HuH-7.5 (cell line): Measurements from ENCODE around the gene TRIM69.
A peak's percentile ranks its signal among the peaks of the same experiment; 100 is the strongest.
"Not testable (repeated sequence)": the region's sequence is repeated elsewhere in the genome, so short reads cannot be mapped to it uniquely, and the experiment has no call there.

ENCODE experiments used
- DNase-seq: peaks from one replicate; pipeline ENCODE4 v3.0.0; 2011; ENCODE audit warnings: low spot score

Gene TRIM69, protein sequence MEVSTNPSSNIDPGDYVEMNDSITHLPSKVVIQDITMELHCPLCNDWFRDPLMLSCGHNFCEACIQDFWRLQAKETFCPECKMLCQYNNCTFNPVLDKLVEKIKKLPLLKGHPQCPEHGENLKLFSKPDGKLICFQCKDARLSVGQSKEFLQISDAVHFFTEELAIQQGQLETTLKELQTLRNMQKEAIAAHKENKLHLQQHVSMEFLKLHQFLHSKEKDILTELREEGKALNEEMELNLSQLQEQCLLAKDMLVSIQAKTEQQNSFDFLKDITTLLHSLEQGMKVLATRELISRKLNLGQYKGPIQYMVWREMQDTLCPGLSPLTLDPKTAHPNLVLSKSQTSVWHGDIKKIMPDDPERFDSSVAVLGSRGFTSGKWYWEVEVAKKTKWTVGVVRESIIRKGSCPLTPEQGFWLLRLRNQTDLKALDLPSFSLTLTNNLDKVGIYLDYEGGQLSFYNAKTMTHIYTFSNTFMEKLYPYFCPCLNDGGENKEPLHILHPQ

DNA sequence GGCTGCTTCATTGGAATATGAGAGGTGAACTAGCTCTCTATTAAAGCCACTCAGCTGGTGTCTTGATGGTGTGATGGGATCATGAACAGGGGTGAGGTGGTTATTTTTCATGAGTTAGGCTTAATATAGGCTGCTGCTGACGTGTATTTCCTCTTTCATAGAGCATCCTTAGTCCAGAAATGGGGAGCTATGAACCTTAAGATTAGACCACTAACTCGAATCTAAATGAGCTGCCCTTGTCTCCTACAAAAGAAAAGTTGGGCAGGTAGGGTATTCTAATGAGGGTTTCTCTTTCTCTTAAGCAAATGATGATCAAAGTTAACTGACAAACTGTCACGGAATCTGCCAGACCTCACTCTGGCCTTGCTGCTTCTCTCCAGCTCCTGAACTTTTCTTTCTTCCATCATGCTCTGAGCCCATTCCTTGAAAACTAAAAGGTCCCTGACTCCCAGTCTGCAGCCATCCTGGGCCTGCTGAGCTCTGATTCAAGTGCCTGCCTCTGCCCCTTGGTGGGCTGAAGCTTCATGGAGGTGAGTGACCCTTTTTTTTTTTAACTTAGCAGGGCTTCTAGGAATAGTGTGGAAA lies at the start of gene TRIM69:
TRIM69 (plus strand) TSS at position 348 of the 585 bp plus-strand sequence; CDS start at position 525, 177 bp downstream.
- no peak for DNase-seq

DNA sequence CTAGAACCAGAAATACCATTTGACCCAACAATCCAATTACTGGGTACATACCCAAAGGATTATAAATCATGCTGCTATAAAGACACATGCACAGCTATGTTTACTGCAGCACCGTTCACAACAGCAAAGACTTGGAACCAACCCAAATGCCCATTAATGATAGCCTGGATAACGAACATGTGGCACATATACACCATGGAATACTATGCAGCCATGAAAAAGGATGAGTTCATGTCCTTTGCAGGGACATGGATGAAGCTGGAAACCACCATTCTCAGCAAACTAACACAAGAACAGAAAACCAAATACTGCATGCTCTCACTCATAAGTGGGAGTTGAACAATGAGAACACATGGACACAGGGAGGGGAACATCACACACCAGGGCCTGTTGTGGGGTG lies 47.0 kb upstream of the TRIM69 start:
- not testable (repeated sequence) for DNase-seq

DNA sequence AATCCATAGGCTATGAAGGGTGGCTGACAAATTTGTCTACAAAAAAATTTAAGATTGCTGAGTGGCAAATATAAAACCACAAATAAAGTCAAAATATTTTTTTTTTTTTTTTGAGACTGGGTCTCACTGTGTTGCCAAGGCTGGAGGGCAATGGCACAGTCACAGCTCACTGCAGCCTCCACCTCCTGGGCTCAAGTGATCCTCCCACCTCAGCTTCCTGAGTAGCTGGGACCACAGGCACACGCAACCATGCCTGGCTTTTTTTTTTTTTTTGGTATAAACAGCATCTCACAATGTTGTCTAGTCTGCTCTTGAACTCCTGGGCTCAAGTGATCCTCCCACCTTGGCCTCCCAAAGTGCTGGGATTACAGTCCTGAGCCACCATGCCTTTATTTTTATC lies 46.1 kb upstream of the TRIM69 start:
- DNase-seq = not testable (repeated sequence)

DNA sequence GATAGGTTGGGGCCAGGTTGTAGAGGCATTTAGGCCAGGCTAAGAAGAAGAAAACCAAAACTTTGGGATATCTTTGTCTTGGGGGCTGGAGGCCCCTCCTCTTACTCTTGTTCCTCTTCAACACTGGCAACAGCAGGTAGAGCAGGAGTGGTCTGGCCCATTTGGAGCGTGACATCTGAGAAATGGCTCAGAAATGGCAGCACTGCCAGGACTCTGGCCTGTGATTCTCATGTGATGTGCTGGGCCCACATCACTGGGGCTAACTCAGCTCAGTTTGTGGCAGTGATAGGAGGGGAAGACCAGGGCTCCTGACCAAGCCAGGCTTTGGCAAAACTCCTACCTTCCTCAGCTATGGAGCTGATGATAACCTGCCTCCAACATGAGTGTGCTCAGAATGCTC lies 43.7 kb upstream of the TRIM69 start:
- DNase-seq = no peak

DNA sequence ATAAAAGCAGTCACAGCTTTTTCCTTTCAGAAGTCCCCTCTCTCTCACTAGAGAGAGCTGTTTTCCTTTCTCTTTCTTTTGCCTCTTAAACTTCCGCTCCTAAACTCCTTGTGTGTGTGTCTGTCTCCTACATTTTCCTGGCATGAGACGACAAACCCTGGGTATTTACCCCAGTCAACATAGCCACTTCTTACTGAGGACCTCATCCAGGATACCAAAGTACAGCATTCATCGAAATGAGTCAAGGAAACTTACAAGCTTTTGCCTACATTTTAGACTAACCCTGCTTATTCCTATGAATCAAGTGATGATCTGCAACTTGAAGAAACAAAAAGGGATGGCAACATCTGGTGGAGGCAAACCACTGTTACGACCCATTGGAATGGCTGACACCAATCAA lies 41.9 kb upstream of the TRIM69 start:
- DNase-seq = no peak

DNA sequence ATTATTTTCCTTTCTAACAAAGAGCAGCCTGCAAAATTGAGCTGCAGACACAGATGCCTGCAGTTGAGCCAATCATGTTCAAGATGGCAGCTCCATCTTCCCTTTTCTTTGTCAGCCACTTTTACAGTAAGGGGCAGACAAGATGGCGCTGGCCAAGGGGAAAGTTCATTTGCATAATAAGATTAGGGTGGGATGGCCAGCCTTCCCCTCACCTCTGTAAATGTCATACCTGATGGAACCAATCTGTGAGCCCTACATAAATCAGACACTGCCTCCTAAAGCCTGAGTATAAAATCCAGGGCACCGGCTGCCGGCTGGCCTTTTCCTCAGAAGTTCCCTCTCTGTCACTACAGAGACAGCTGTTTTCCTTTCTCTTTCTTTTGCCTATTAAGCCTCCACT lies 41.0 kb upstream of the TRIM69 start:
- no peak for DNase-seq

DNA sequence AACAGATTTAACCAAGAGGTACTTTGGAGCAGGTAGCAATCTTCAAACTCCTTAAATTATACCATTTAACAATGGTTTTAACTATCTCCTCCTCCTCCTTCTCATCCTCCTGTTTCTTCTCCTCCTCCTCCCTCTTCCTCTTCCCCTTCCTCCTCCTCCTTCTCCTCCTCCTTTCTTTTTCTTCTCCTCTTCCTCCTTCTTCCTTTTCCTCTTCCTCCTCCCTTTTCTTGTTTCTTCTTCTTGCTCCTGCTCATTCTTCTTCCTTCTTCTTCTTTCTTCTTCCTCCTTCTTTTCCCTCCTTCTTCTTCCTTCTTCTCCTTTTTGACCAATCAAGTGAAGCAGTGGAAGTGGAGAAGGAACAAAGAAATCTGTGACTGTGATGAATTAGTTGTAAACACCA lies 39.3 kb upstream of the TRIM69 start:
- DNase-seq = no peak

DNA sequence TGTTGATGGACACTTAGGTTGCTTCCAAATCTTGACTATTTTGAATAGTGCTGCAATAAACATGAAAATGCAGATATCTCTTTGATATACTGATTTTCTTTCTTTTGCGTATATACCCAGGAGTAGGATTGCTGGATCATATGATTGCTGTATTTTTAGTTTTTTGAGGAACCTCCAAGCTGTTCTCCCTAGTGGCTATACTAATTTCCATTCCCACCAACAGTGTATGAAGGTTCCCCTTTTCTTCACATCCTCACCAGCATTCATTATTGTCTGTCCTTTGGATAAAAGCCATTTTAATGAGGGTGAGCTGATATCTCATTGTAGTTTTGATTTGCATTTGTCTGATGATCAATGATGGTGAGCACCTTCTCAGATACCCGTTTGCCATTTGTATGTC lies 37.7 kb upstream of the TRIM69 start:
- DNase-seq = no peak

DNA sequence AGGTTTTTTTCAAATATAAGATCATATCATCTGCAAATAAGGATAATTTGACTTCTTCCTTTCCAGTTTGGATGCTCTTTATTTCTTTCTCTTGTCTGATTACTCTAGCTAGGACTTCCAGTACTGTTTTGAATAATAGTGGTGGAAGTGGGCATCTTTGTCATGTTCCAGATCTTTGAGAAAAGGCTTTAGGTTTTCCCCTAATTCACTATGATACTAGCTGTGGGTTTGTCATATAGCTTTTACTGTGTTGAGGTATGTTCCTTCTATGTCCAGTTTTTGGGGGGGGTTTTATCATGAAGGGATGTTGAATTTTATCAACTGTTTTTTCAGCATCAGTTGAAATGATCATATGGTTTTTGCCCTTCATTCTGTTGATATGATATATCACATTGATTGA lies 35.7 kb upstream of the TRIM69 start:
- not testable (repeated sequence) for DNase-seq

DNA sequence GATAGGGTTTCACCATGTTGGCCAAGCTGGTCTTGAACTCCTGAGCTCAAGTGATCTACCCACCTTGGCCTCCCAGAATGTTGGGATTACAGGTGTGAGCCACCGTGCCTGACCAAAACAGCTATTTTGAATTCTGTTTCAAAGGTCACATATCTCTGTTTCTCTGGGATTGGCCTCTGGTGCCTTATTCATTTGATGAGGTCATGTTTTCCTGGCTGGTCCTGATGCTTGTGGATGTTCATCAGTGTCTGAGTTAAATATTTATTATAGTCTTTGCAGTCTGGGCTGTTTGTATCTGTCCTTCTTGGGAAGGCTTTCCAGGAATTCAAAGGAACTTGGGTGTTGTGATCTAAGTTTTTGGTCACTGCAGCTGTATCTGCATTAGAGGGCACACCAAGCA lies 30.3 kb upstream of the TRIM69 start:
- no peak for DNase-seq

DNA sequence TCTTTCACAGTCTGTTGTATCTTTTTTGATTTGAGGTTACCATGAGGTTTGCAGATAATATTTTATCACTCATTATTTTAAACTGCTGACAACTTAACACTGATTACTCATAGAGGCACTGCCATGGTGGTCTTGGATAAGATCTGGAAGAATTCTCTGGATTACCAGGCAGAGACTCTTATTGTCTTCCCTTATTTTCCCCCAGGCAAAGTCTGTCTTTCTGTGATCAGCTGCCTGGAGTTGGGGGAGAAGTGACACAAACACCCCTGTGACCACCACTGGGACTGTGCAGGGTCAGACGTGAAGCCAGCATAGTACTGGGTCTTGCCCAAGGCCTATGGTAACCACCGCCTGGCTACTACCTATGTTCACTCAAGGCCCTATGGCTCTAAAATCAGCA lies 29.9 kb upstream of the TRIM69 start:
- DNase-seq = no peak

DNA sequence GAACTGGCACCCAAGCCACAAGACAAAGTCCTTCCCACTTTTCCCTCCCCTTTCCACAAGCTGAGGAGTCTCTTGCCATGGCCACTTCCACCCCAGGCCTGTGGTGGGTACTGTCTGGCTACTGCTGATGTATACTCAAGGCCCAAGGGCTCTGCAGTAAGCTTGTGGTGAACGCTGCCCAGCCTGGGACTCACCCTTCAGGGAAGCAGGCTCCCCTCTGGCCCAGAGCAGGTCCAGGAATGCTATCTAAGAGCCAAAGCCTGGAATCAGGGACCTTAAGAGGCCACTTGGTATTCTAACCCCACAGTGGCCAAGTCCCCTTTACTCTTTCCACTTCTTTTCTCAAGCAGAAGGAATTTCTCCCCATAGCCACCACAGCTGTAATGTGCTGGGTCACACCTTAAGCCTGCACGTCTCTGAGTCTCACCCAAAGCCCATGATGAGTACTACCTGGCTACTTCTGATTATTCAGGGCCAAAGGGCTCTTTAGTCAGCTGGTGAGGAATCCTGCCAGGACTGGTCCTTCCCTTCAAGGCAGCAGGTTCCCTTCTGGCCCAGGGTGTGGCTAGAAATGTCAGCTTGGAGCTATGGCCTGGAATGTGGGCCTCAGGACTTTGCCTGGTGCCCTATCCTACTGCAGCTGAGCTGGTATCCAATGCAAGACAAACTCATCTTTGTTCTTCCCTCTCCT lies 29.2 kb upstream of the TRIM69 start:
- no peak for DNase-seq

DNA sequence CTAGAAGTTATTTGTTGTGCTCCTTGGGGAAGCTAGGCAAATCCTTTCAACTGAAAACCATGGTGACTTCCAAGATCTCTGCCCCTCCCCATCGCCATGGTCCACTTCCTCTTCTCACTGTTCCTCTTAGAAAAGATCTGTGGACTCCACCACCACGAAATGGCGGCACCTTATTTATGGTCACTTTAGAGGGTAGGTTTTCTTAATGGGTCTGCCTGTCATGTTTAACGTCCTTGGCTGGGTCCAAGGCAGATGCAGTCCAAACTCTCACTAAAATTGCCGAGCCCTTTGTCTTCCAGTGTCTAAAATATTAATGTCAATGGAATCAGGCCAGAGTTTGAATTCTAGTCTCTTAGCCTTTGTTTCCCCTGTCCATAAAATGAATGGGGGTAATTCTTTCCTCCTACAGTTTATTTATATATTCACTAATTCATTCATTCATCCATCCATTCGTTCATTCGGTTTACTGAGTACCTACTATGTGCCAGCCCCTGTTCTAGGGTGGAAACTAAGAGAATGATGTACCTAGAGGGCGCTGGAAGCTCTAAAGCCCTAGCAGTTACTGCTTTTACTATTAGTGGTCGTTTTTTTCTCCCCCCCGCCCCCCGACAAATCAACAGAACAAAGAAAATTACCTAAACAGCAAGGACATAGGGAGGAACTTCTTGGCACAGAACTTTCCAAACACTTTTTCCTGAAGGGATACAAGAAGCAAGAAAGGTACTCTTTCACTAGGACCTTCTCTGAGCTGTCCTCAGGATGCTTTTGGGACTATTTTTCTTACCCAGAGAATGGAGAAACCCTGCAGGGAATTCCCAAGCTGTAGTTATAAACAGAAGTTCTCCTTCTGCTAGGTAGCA lies 25.9 kb upstream of the TRIM69 start:
- no peak for DNase-seq

DNA sequence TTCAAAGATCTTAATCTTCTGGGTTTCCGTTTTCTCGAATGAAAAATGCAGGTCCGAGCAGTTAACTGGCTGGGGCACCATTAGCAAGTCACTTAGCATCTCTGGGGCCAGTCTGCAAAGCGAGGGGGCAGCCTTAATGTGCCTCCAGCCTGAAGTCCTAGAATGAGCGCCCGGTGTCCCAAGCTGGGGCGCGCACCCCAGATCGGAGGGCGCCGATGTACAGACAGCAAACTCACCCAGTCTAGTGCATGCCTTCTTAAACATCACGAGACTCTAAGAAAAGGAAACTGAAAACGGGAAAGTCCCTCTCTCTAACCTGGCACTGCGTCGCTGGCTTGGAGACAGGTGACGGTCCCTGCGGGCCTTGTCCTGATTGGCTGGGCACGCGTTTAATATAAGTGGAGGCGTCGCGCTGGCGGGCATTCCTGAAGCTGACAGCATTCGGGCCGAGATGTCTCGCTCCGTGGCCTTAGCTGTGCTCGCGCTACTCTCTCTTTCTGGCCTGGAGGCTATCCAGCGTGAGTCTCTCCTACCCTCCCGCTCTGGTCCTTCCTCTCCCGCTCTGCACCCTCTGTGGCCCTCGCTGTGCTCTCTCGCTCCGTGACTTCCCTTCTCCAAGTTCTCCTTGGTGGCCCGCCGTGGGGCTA lies 25.1 kb upstream of the TRIM69 start, which contains the start of the genes B2M and PATL2:
B2M (plus strand) TSS at position 422 of the 647 bp plus-strand sequence; CDS start at position 452, 30 bp downstream.
PATL2 (minus strand) TSS at position 228 of the 647 bp plus-strand sequence. CDS start 34,833 bp downstream, outside the sequence.
- peak; percentile 53 for DNase-seq

DNA sequence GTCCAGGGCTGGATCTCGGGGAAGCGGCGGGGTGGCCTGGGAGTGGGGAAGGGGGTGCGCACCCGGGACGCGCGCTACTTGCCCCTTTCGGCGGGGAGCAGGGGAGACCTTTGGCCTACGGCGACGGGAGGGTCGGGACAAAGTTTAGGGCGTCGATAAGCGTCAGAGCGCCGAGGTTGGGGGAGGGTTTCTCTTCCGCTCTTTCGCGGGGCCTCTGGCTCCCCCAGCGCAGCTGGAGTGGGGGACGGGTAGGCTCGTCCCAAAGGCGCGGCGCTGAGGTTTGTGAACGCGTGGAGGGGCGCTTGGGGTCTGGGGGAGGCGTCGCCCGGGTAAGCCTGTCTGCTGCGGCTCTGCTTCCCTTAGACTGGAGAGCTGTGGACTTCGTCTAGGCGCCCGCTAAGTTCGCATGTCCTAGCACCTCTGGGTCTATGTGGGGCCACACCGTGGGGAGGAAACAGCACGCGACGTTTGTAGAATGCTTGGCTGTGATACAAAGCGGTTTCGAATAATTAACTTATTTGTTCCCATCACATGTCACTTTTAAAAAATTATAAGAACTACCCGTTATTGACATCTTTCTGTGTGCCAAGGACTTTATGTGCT lies 24.5 kb upstream of the TRIM69 start:
- DNase-seq = no peak

DNA sequence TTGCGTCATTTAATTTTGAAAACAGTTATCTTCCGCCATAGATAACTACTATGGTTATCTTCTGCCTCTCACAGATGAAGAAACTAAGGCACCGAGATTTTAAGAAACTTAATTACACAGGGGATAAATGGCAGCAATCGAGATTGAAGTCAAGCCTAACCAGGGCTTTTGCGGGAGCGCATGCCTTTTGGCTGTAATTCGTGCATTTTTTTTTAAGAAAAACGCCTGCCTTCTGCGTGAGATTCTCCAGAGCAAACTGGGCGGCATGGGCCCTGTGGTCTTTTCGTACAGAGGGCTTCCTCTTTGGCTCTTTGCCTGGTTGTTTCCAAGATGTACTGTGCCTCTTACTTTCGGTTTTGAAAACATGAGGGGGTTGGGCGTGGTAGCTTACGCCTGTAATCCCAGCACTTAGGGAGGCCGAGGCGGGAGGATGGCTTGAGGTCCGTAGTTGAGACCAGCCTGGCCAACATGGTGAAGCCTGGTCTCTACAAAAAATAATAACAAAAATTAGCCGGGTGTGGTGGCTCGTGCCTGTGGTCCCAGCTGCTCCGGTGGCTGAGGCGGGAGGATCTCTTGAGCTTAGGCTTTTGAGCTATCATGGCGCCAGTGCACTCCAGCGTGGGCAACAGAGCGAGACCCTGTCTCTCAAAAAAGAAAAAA lies 23.9 kb upstream of the TRIM69 start:
- DNase-seq = no peak

DNA sequence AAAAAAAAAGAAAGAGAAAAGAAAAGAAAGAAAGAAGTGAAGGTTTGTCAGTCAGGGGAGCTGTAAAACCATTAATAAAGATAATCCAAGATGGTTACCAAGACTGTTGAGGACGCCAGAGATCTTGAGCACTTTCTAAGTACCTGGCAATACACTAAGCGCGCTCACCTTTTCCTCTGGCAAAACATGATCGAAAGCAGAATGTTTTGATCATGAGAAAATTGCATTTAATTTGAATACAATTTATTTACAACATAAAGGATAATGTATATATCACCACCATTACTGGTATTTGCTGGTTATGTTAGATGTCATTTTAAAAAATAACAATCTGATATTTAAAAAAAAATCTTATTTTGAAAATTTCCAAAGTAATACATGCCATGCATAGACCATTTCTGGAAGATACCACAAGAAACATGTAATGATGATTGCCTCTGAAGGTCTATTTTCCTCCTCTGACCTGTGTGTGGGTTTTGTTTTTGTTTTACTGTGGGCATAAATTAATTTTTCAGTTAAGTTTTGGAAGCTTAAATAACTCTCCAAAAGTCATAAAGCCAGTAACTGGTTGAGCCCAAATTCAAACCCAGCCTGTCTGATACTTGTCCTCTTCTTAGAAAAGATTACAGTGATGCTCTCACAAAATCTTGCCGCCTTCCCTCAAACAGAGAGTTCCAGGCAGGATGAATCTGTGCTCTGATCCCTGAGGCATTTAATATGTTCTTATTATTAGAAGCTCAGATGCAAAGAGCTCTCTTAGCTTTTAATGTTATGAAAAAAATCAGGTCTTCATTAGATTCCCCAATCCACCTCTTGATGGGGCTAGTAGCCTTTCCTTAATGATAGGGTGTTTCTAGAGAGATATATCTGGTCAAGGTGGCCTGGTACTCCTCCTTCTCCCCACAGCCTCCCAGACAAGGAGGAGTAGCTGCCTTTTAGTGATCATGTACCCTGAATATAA lies 23.0 kb upstream of the TRIM69 start:
- DNase-seq = no peak

DNA sequence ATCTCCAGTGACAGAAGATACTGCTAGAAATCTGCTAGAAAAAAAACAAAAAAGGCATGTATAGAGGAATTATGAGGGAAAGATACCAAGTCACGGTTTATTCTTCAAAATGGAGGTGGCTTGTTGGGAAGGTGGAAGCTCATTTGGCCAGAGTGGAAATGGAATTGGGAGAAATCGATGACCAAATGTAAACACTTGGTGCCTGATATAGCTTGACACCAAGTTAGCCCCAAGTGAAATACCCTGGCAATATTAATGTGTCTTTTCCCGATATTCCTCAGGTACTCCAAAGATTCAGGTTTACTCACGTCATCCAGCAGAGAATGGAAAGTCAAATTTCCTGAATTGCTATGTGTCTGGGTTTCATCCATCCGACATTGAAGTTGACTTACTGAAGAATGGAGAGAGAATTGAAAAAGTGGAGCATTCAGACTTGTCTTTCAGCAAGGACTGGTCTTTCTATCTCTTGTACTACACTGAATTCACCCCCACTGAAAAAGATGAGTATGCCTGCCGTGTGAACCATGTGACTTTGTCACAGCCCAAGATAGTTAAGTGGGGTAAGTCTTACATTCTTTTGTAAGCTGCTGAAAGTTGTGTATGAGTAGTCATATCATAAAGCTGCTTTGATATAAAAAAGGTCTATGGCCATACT lies 21.1 kb upstream of the TRIM69 start:
- DNase-seq = no peak
